ENCODE data around the gene CLEC11A.

Gene CLEC11A

GRCh38 chr19:50723069-50723468, at the start of gene CLEC11A:
TSS of gene CLEC11A (plus strand) at chr19:50723364. CDS start at chr19:50723526, 162 bp downstream.
- no peak for DNase-seq

GRCh38 chr19:50676625-50677197, 46.5 kb upstream of the CLEC11A start:
- no peak for DNase-seq

GRCh38 chr19:50677636-50678035, 45.5 kb upstream of the CLEC11A start:
- no peak for DNase-seq

- no peak for DNase-seq
Measured at GRCh38 chr19:50678323-50678722, 44.8 kb upstream of the CLEC11A start.

GRCh38 chr19:50679177-50680125, 43.7 kb upstream of the CLEC11A start:
- DNase-seq = peak; percentile 90 to 92

- DNase-seq = no peak
Measured at GRCh38 chr19:50686310-50687032, 36.7 kb upstream of the CLEC11A start.

- DNase-seq = no peak
Measured at GRCh38 chr19:50688766-50689165, 34.4 kb upstream of the CLEC11A start.

- DNase-seq = no peak
Measured at GRCh38 chr19:50690439-50690838, 32.7 kb upstream of the CLEC11A start.

GRCh38 chr19:50693064-50693975, 29.8 kb upstream of the CLEC11A start:
- no peak for DNase-seq

- DNase-seq = no peak
Measured at GRCh38 chr19:50694815-50695145, 28.4 kb upstream of the CLEC11A start.

- DNase-seq = peak in 1 of 2 experiments; percentile 36
Measured at GRCh38 chr19:50695251-50696093, 27.7 kb upstream of the CLEC11A start.

GRCh38 chr19:50696094-50696483, 27.1 kb upstream of the CLEC11A start:
- DNase-seq = no peak

- no peak for DNase-seq
Measured at GRCh38 chr19:50697414-50698124, 25.6 kb upstream of the CLEC11A start.

- DNase-seq = no peak
Measured at GRCh38 chr19:50701367-50701985, 21.7 kb upstream of the CLEC11A start.

GRCh38 chr19:50702158-50702870, 20.9 kb upstream of the CLEC11A start:
- no peak for DNase-seq

GRCh38 chr19:50702871-50703829, 20.0 kb upstream of the CLEC11A start:
- no peak for DNase-seq

GRCh38 chr19:50703915-50704796, 19.0 kb upstream of the CLEC11A start:
- DNase-seq = no peak
